GM18858 (cell line): Measurements from ENCODE around the gene MSX2.
"Not testable (repeated sequence)": the region's sequence is repeated elsewhere in the genome, so short reads cannot be mapped to it uniquely, and the experiment has no call there.

ENCODE experiments used
- ATAC-seq: cut with Tn5 transposase; IDR thresholded peaks from one replicate; pipeline ENCODE4 v1.9.1; 2021; ENCODE audit not compliant: unreplicated experiment

Gene MSX2

DNA sequence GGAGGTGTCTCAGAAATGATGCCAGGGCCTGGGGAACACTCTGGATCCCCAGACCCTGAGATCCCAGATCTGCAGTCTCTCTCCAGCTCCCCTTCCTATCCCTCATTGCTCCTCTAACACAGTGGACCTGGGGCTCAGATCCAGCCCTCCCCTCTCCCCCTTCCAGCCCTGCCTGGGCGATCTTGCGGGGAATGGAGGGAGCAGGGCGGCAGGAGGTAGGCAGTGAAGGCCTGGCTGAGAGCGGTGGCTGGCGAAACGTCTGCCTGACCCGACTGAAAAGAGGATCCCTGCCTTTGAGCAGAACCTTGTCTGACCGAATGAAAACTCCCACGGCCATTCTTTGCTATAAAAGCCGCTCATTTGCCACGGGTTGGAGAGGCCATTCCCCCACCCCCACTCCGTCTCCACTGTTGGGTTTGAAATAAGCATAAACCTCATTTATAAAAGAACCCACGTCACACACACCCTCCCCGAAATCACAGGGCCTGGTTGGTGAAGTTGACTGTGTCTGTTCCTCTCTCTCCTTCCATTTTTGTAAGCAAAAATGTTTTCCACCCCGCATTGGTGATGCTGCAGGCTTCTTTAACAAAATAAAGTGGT, 8.8 kb downstream of the MSX2 start:
- ATAC-seq: no peak

DNA sequence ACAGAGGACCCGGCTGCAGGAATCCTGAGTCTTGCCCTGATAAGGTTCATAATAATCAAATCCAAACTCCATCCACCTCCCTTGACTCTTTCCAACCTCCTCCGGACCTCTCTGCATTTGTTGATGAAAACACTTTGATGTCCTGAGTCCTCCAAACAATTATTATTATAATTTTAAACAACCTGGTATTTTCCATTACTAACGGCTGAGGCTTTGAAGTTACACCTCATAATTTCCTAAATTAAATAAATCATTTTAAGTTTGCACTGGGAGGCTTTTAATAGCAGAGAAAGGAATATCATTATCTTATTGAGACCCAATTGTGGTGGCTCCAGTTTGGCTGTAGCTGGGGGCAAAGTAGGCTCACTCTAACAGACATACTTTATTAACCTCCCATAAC, 9.5 kb downstream of the MSX2 start:
- ATAC-seq: no peak

DNA sequence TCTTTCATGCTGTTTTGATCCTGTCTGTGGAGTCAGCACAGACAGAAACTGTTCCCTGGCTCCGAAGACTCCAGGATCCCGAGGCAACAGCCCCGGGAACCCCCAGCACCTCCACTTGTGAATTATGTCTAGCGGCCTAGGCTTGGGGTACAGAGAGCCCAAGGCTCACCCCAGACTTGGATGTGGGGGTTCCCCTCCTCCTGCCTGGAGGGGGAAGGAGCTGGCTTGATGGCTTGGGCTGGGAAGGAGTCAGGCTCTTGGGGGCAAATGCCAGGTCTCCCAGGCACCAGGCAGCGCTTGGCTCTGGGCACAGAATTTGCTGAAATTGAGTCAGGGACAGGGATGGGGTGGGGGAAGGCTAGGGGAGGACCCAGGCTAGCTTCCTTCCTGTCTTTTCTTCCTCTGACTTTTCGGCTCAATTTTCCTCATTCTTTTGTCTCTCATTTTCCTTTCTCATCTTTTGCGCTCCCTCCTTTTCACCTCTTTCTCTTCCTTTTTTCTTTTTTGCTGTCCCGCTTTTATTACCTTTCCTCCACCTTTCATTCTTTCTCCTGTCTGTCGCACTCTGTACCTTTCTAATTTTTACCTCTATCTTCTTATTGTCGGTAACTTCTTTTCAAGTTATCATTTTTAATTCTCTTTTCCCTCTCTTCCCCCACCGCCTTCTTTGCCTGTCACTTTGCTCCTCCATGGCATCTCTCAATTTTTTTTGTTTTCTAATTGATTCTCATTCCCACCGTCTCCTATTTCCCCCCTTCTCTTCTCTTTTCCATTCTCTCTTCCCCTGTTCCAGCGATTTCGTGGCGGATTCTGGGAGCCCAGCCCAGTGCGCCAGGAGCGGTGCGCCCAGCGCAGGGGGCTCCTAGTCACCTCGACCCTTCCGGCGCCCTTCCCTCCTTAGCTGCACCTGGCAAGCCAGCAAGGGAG, 10.5 kb downstream of the MSX2 start:
- ATAC-seq: no peak

DNA sequence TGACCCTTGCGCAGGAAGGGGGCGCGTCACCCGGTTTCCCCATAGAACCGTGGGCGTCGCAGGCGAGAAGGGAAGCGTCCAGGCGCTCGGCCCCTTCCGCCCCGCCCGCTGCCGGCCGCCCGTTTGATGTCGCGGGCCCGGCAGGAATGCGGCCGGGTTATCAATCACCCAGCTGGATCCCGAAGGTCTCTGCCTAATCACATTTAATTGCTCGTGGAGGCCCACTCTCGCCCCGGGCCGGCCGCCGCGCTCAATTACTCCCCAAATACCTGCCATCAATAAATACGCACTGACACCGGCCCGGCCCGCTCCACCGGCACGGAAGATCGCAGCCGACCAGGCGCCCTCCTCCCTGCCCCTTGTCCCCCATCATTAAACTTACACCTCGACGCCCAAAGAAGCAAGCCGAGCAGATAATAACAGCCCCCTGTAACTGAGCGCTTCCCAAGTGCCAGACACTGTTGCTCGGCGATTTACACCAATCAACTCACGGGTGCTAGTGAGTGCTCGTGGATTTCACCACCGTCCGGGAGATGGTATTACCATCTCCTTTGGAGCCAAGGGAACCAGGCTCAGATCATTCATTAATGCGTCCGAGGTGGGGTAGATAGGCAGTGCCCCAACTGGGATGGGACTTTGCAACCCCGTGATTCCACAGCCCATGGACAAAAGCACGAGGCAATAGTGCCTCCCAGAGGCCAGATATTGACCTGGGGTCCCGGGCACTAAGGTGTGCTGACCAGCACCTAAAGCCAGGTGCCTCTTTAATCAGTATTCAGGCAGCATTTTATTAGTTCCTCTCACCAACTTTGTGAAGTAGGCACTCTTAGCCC, 11.3 kb downstream of the MSX2 start:
- ATAC-seq: no peak

DNA sequence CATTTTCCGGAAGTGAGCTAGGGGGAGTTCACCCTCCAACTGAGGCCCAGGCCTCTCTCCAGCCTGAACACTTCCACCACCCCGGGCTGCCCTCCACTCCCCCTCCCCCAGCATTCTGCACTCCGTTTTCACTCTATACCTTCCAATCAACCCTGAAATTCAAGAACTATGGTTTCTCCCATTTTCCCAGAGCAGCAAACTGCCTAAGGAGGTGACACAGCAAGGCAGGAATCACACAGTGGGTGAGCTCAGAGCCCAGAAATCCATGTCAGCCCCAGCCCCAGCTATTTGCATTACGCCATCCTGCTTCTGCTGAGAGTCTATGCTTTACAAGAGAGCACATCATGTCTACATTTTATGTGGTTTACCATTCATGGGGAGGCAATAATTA, 11.9 kb downstream of the MSX2 start:
- no peak for ATAC-seq

DNA sequence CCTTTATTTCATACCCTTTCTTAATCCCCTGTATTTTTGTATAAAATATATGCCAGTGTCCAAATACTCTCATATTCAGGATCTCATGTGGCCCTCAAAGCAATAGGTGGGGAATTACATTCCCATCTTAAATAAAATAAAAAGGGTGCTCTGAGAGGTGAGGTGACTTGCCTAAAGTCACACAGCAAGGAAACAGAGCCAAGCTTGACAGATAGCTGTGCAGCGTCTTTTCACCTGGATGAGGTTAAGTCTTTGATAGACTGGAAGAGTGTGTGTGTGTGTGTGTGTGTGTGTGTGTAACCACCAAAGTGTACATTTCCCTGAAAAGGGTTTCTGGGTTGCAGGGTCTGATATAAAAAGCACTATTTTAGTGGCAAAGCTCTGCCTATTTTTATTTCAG, 12.4 kb downstream of the MSX2 start:
- no peak for ATAC-seq

DNA sequence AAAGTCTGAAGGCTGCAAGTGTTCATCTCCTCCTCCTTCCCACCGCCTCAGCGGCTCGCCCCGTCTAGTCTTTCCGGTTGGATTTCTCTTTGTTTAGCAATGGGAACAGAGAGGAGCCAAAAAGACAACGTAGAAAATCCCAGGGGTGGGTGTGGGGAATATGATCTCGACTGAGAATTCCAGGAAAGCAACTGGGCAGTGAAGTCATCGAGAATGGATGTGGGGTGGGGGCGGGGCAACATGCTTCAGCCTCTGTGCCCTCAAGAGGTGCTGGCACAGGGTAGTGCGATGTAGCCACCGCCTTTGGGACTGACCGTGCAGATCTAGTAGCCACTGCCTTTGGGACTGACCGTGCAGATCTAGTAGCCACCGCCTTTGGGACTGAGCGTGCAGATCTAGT, 12.9 kb downstream of the MSX2 start:
- no peak for ATAC-seq

DNA sequence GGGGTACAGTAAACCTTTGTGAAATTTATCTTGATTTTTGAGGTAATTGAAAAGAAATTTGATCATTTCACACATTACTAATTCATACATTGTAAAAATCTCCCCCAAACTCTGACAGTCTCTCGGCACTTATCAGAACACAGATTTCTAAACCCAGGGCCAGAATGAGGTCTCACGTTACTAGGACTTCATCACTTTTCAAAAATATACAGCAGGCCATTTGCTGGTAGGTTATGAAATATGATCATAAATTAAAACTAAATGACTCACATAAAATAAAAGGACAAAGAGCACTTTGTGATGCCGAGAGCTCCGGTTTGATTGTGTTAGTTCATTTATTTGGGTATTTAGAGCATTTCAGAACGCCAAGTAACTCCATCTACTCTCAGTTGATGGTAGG, 17.0 kb downstream of the MSX2 start:
- ATAC-seq: no peak

DNA sequence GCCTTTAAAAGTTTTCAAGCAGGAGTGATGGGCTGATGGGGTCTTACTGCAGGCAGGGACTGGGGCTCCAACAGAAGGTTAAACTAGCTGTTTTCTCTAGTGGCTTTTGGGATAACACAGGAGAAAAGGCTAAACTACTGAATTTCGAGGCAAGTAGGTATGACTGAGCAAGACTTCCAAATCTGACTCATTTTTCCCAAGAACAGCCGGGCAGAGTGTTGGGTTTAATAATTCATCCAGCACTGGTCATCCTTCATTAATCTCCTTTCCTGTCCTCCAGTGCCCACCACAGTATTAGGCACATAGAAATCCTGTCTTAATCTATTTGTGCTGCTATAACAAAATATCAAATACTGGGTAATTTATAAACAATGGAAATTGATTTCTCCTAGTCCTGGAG, 20.5 kb downstream of the MSX2 start:
- ATAC-seq: no peak

DNA sequence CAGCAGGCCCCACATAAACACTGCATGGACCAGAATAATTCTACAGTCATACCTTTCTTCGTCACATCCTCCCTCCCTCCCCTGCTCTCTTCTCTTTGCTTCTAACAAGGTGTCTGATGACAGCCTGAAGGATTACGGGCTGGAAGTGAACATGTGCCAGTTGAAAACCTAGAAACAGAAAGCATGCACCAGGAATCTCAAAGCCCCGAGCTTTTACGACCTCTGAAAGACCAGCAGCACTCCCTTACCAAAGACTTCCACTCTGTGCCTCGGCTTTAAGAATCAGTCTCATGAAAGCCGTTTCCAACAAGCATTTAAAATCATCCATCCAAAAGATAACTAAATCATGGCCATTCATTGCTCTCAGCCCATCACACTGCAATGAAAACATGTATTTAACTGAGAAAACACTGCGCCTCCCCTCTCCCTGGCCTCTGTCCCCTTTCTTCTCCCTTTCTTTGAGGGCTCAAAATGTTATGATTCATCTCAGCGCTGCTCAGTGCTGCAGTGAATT, 21.3 kb downstream of the MSX2 start:
- ATAC-seq: no peak

DNA sequence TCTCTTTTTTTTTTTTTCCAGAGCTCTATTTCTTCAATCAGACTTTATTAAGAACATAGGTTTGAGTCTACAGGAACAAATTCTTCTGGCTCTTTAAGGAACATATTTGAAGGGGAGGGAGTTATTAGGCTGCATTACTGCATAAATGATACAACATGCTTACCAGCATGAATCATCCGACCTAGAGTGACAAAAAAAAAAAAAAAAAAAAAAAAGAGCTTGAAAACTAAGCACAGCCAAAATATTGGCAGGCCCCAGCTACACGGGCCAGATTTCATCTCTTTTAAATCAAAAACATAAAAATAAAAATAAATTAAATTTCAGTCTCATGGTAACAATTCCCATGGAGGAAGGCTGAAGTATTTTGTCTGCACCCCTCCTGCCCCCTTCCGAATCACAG, 26.3 kb downstream of the MSX2 start:
- ATAC-seq: no peak

DNA sequence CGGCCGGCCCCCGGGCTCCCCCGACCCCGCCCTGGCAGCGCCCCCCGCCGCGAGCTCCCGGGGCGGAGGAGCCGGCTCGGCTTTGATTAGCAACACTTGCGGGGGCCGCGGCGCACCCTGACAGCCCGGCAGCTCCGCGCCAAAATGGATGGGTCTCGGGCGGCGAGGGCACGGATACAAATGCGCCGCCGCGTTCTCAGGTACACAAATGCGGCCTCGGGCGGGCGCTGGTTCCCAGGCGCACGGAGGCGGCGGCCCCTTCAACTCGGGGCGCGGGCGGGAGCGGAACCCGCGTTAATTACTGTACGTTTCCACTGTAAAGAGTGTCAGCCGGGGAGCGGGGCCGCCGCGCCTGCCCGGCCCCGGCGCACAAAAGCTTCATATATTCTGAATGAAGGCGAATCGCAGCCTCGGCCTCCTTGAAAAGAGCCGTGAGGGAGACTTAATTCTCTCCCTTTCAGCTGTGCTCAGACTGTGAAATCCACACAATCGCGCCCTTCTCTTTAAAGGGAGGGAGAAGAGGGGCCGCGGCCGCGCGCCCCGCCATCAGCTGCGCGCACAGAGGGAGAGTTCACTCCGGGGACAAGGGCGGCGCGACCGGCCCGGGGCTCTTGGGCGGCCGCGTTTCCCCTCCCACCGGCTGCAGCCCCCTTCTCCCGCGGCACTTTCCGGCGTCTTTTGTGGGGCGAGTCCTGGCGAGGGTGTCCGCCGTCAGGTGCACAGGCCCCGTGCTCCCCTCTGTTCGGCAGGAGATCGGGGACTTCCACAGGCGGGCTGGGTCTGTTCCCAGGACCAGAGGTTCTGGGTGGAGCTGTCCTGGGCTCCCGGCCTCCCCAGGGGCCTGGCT, 27.0 kb downstream of the MSX2 start:
- ATAC-seq: no peak

DNA sequence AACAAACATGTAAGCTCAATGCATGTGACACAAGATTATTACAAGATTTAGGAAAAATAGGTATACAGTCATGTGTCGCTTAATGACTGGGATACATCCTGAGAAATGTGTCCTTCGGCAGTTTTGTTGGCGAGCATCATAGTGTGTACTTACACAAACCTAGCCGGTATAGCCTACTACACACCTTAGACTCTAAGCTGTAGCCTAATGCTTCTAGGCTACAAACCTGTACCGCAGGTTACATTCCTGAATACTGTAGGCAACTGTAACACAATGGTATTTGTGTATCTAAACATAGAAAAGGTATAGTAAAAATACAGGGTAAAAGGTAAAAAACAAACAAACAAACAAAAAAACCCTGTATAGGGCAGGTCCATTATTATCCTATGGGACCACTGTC, 27.7 kb downstream of the MSX2 start:
- ATAC-seq: no peak

DNA sequence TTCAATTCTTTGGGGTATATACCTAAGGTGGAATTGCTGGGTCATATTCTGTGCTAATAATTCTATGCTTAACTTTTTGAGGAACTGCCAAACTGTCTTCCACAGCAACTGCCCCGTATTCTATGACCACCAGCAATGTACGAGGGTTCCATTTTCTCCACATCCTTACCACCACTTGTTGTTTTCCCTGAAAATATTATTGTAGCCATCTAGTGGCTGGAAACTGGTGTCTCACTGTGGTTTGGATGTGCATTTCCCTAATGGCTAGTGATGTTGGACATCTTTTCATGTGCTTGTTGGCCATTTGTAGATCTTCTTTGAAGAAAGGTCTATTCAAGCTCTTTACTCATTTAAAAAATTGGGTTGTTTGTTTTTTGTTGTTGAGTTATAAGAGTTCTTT, 30.7 kb downstream of the MSX2 start:
- ATAC-seq: no peak

DNA sequence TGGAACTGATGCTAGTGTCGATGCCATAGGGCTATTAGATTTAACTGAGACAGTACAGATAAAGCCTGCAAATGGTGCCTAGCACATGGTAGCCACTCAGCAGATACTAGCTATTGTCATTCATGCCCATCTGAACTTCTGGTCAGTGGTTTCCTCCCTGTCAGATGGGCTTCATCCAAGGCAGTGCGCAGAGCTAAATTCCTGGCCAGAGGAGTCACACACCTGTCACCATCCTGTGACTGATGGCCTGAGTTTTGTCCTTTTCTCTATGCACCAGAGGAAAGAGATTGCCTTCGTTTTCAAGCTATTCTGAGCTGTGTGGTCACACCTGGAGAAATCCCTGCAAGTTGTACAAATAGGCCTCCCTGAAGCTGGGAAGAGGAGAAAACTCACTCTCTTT, 34.7 kb downstream of the MSX2 start:
- no peak for ATAC-seq

DNA sequence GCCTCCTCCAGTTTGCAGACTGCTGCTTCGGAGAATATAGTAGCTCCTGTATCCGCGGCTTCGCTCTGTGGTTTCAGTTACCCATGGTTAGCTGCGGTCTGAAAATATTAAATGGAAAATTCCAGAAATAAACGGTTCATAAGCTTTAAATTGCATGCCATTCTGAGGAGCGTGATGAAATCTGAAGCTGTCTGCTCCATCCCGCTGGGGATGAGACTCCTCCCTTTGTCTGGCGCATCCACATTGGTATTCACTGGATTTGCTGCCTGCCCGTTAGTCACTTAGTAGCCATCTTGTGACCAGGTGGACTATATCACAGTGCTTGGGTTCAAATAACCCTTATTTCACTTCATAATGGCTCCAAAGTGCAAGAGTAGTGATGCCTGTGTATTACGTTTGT, 36.3 kb downstream of the MSX2 start:
- no peak for ATAC-seq

DNA sequence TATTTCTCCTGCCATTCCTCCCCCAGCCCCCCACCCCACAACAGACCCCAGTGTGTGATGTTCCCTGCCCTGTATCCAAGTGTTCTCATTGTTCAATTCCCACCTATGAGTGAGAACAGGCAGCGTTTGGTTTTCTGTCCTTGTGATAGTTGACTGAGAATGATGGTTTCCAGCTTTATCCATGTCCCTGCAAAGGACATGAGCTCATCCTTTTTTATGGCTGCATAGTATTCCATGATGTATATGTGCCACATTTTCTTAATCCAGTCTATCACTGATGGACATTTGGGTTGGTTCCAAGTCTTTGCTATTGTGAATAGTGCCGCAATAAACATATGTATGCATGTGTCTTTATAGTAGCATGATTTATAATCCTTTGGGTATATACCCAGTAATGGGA, 37.0 kb downstream of the MSX2 start:
- not testable (repeated sequence) for ATAC-seq

DNA sequence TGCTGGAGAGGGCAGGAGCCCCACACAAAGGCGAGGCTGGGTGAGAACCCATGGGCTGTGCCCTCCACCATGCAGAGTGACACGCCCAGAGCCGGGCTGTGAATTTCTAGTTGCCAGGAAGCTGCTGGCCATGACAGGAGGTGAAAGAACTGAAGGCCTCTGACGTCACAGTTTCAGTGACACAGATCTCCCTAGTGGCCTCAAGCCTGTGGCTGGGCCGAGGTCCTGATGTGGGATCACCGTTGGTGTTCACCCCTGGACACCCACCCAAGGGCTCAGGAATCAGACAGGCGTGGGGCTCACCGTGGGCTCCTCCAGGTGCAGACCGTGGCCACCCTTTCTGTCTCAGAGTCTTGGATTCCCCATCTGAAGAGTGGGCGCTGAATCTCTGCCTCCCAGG, 39.9 kb downstream of the MSX2 start:
- ATAC-seq: no peak

DNA sequence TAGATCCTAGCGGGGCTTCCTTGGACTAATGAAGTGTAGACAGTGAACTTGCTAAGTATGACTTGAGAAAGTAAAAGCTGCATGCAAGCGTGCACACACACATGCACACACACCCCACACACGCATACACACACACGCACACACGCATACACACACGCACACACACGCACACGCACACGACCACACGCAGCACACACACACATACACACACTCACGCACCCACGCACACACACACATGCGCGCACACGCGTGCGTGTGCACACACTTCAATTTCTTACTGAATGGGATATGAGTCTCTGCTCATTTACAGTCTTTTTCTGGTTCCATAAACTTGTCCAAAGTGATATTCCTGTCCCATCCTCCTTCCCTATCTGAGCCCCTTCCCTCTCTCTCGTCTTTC, 41.2 kb downstream of the MSX2 start:
- ATAC-seq: no peak

DNA sequence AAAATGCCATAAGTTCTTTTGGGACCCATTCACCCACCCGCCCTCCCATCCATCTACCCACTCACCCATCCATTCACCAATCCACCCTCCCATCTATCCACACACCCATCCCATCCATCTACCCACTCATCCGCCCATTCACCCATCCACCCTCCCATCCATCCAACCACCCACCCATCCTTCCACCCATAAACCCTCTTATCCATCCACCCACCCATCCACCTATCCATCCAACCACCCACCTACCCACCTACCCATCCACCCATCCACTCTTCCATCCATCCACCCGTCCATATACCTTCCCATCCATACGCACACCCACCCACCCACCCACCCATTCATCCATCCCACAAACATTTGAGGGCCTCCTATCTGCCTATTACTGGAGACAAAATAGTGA, 43.3 kb downstream of the MSX2 start:
- no peak for ATAC-seq

DNA sequence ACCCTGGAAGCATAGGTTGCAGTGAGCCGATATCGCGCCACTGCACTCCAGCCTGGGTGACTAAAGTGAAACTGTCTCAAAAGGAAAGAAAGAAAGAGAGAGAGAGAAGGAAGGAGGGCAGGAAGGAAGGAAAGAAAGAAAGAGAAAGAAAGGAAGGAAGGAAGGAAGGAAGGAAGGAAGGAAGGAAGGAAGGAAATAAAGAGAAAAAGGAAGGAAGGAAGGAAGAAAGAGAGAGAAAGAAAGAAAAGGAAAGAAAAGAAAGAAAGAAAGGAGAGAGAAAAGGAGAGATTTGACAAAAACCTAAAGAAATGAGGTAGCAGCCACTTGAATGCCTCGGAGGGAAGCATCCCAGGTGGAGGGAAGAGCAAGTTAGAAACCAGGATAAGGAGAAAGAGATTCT, 44.6 kb downstream of the MSX2 start:
- ATAC-seq: no peak
